ENCODE results near the gene TESMIN.

DNA sequence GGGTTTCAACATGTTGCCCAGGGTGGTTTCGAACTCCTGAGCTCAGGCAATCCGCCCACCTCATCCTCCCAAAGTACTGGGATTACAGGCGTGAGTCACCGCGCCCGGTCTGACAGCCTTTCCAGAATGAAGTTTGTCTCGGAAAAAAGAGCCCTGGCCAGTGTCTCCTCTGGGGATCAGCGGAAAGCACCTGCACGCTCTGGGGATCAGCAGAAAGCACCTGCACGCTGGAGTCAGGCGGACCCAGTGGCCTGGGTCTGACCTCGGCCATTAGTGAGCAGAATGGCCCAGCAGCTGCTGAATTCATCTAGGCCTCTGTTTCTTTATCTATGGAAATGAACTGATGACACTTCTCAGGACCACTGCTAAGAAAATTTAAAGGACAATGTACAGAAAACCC lies 10.5 kb upstream of the TESMIN start:
- no peak for TF ChIP-seq EP300 (IDR thresholded peaks at IDR 0.05; ENCODE audit: low read depth)
- TF ChIP-seq CTCF (IDR thresholded peaks at IDR 0.05) = no peak
- TF ChIP-seq POLR2A (IDR thresholded peaks at IDR 0.05) = no peak

Data from transverse colon (tissue), 3 donors.